OCI-LY1 (cell line): ENCODE results near the gene BTG4.

Source experiments
- H2AFZ ChIP-seq: fragments of 200-600 bp; sonication (generic), shearing (Covaris generic); 2 replicates; pipeline ENCODE4 v1.6.0; 2014; ENCODE audit warnings: antibody characterized with exemption, mild to moderate bottlenecking, low read length
- H3F3A ChIP-seq: fragments of 200-600 bp; sonication (generic), shearing (Covaris generic); 2 replicates; pipeline ENCODE4 v1.6.0; 2014; ENCODE audit warnings: mild to moderate bottlenecking, antibody characterized with exemption, low read length, moderate library complexity; ENCODE audit not compliant: insufficient read depth
- H3K27ac ChIP-seq: fragments of 200-600 bp; sonication (generic); 2 replicates; pipeline ENCODE4 v1.5.1; 2014; ENCODE audit warnings: low read length, mixed run types, mild to moderate bottlenecking, low read depth; ENCODE audit not compliant: poor library complexity, severe bottlenecking
- H3K27me3 ChIP-seq: fragments of 200-600 bp; sonication (generic); 2 replicates; pipeline ENCODE4 v1.6.0; 2014; ENCODE audit warnings: antibody characterized with exemption, mild to moderate bottlenecking, low read length, moderate library complexity; ENCODE audit not compliant: insufficient read depth
- H3K36me3 ChIP-seq: fragments of 200-600 bp; sonication (generic); 2 replicates; pipeline ENCODE4 v1.6.1; 2014; ENCODE audit warnings: mild to moderate bottlenecking, antibody characterized with exemption, low read length, moderate library complexity, mixed read lengths; ENCODE audit not compliant: insufficient read depth
- H3K4me1 ChIP-seq: fragments of 200-600 bp; sonication (generic); 2 replicates; pipeline ENCODE4 v1.5.1; 2014; ENCODE audit warnings: mild to moderate bottlenecking, low read length, moderate library complexity; ENCODE audit not compliant: insufficient read depth, severe bottlenecking
- H3K4me2 ChIP-seq: fragments of 200-600 bp; sonication (generic), shearing (Covaris generic); 2 replicates; pipeline ENCODE4 v1.6.1; 2014; ENCODE audit warnings: low read length
- H3K4me3 ChIP-seq: fragments of 200-600 bp; sonication (generic); 2 replicates; pipeline ENCODE4 v1.5.1; 2014; ENCODE audit warnings: low read length, low read depth, mild to moderate bottlenecking, mixed read lengths; ENCODE audit not compliant: poor library complexity, severe bottlenecking
- H3K79me2 ChIP-seq: fragments of 200-600 bp; shearing (Covaris generic); 2 replicates; pipeline ENCODE4 v1.6.1; 2016; ENCODE audit warnings: mixed run types, low read length, mixed read lengths; ENCODE audit not compliant: insufficient read depth
- H3K9ac ChIP-seq: fragments of 200-600 bp; sonication (generic), shearing (Covaris generic); 2 replicates; pipeline ENCODE4 v1.6.1; 2014; ENCODE audit warnings: mild to moderate bottlenecking, low read length, mixed read lengths
- H3K9me2 ChIP-seq: fragments of 200-600 bp; sonication (generic), shearing (Covaris generic); 2 replicates; pipeline ENCODE4 v1.6.1; 2014; ENCODE audit warnings: low read depth, mild to moderate bottlenecking, low read length, mixed read lengths
- H3K9me3 ChIP-seq: fragments of 200-600 bp; shearing (Covaris generic); 2 replicates; pipeline ENCODE4 v1.6.1; 2014; ENCODE audit warnings: low read length, mixed read lengths
- H4K20me1 ChIP-seq: fragments of 200-600 bp; sonication (generic), shearing (Covaris generic); 2 replicates; pipeline ENCODE4 v1.6.0; 2016; ENCODE audit warnings: mild to moderate bottlenecking, low read length; ENCODE audit not compliant: insufficient read depth
- EZH2 ChIP-seq: fragments of 200-600 bp; sonication (generic), shearing (Covaris generic); IDR thresholded peaks from 2 replicates; pipeline ENCODE4 v1.8.0; 2017; ENCODE audit warnings: borderline replicate concordance, mixed run types, mild to moderate bottlenecking, antibody characterized with exemption, low read length, moderate library complexity, mixed read lengths
- TF ChIP-seq, protein P1 (sequence below): fragments of 200-600 bp; sonication (generic), shearing (Covaris generic); IDR thresholded peaks from 2 replicates; pipeline ENCODE4 v1.5.1; 2017; ENCODE audit warnings: mild to moderate bottlenecking, antibody characterized with exemption, low read length, moderate library complexity, mixed read lengths

The BTG4 gene

DNA sequence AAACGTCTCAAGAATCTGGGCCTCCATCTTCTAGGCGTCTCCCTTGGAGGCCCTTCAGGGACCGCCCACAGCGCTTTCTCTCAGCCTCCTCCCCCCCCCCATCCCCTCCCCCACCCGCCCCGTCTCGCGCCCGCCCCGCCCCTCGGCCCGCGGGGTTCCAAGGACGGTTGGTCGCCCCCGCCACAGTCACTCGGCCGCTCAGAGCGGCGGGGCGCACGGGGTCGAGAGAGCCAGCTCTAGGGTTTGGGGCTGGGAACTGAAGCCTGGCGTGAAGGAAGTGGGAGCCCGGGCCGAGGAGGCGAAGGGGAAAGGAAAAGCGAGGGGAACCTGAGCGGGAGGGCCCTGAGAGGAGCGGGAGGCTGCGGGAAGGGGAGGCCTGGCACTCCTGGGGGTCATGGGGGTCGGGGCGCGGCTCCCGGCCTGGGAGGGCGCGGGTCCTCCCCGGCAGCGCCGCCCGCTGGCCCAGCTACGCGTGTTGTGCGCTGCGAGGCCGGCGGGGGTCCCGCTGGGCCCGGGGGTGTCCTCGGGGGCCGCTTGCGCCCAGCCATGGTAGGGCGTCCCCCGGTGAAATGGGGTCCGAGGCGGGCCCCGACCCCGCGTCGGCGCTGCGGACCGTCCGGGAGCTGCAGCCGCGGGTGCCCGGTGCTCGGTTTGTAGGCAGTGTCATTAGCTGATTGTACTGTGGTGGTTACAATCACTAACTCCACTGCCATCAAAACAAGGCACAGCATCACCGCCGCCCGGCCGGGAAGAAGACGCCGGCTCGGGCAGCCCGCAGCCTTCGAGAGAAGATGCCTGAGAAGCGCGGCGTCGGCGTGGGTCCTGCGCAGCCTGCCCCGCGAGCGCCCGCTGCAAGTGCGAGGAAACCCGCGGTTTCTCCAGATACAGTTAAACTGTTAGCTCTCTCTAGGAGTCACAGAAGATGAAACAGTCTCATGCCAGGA, at the start of gene BTG4:
Gene BTG4, minus strand, starts transcription at position 91 of the 944 bp plus-strand sequence. CDS start 13,610 bp downstream, outside the sequence.
- Histone ChIP-seq H3K9me2 (no peaks in the 10 kb centered on the region), H2AFZ (no peak within 1 kb of the TSS), H3K27ac (no peak within 1 kb of the TSS), H3K27me3 (0 out of 2 replicates have a peak, but pooled peaks cover 5% of the 10 kb centered on the region), H4K20me1 (no peaks in the 10 kb centered on the region), H3K4me3 (peak within 1 kb of the TSS; percentile 50), H3K36me3 (no peaks in the 10 kb centered on the region), H3K4me2 (peak within 1 kb of the TSS; percentile 62), H3K9me3 (0 out of 2 replicates have a peak, but pooled peaks cover 5% of the 10 kb centered on the region), H3K9ac (no peak within 1 kb of the TSS), H3K4me1 (peaks cover 11% of the 10 kb centered on the region), H3K79me2 (no peaks in the 10 kb centered on the region), H3F3A (no peaks in the 10 kb centered on the region)
- TF ChIP-seq EZH2, result 0 out of 2 replicates have a peak, but pooled peaks have one; percentile 34
- TF ChIP-seq, protein P1, sequence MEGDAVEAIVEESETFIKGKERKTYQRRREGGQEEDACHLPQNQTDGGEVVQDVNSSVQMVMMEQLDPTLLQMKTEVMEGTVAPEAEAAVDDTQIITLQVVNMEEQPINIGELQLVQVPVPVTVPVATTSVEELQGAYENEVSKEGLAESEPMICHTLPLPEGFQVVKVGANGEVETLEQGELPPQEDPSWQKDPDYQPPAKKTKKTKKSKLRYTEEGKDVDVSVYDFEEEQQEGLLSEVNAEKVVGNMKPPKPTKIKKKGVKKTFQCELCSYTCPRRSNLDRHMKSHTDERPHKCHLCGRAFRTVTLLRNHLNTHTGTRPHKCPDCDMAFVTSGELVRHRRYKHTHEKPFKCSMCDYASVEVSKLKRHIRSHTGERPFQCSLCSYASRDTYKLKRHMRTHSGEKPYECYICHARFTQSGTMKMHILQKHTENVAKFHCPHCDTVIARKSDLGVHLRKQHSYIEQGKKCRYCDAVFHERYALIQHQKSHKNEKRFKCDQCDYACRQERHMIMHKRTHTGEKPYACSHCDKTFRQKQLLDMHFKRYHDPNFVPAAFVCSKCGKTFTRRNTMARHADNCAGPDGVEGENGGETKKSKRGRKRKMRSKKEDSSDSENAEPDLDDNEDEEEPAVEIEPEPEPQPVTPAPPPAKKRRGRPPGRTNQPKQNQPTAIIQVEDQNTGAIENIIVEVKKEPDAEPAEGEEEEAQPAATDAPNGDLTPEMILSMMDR, result peak; percentile 41; the same call in 1 of the 2 replicates

DNA sequence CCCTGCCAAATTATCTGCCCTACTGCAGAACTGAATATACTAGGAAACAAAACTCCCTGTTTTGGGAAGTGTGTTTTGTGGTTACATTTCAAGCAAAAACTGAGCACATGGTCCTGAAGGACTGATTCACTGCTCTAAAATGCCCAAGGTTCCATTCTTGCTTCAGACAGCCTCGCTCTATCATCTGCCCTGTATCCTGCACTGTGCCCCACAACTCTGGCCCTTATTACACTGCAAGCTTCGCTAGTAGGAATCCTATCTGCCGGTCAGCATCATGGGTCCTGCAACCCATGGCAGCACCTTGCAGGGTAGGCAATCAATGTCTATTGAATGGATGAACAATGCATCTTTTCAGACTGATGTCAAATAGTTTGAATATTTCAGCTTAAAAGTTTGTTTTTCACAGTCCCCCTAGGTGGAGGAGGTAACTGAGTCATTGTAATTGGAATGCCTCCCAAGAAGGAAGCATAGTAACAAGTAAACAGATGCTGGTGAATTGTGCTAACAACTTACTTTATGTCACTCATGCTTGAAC, 49.7 kb upstream of the BTG4 start:
- Histone ChIP-seq H3K4me1 (no peaks in the 10 kb centered on the region), H3K36me3 (no peaks in the 10 kb centered on the region), H3K9me2 (no peaks in the 10 kb centered on the region), H3K4me2 (no peak overlapping the region), H3K9ac (no peak overlapping the region), H3K4me3 (no peak overlapping the region), H3F3A (no peaks in the 10 kb centered on the region), H4K20me1 (no peaks in the 10 kb centered on the region), H3K9me3 (no peaks in the 10 kb centered on the region), H3K27me3 (no peaks in the 10 kb centered on the region), H3K27ac (no peak overlapping the region), H3K79me2 (no peaks in the 10 kb centered on the region), H2AFZ (no peak overlapping the region)
- TF ChIP-seq, protein P1, result no peak
- TF ChIP-seq EZH2, result no peak

DNA sequence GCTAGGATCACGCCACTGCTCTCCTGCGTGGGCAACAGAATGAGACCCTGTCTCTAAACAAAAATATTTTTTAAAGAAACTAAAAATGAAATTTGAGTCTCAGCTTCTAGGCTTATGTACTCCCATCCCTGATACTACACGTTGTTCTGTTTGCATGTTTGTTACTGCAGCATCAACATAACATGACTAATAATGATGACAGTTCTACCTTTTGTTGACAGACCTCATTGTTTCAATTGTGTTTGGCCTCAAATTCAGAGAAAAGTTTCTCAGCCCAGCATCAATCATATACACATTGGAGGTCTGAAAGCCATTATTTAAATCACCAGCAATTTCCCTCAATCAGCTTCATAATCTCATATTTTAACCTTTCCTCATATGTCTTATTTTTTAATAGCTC, 49.1 kb upstream of the BTG4 start:
- no peaks in the 10 kb centered on the region for H4K20me1 ChIP-seq
- H3K4me2 ChIP-seq, result no peak overlapping the region
- no peak overlapping the region for H3K27ac ChIP-seq

More for the DNA sequence above, 49.1 kb upstream of the BTG4 start:
- Histone ChIP-seq H3K4me1 (no peaks in the 10 kb centered on the region), H3K9me3 (no peaks in the 10 kb centered on the region), H3F3A (no peaks in the 10 kb centered on the region), H3K4me3 (no peak overlapping the region), H3K36me3 (no peaks in the 10 kb centered on the region), H3K9ac (no peak overlapping the region), H3K9me2 (no peaks in the 10 kb centered on the region), H3K79me2 (no peaks in the 10 kb centered on the region), H3K27me3 (no peaks in the 10 kb centered on the region), H2AFZ (no peak overlapping the region)
- TF ChIP-seq EZH2, result no peak
- TF ChIP-seq, protein P1, result no peak
